Nucleus accumbens (tissue), 56 donors: ENCODE results near the gene DIO3.
"Not testable (repeated sequence)": the region's sequence is repeated elsewhere in the genome, so short reads cannot be mapped to it uniquely, and the experiment has no call there.

ENCODE experiments used
- DNase-seq, 56 donors: peaks; one replicate each; lab custom pipeline; 2025; lab: John Stamatoyannopoulos, UW

Gene DIO3

DNA sequence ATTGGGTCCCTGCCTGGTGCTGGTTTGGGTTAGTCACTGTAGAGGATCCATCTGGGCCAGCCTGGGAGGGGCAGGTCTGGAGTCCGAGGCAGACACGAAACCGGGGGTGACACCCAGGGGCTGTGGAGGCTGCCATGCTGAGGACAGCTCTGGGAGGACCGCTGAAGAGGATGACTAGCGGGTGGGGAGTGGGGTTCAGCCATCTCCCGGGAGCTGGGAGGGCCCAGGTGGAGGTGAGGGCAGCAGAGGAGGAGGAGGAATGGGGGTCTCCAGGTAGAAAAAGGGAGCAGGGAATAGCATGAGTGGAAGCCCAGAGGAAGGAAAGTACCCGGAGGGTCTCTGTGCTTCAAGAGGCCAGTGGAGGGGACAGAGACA is 4.0 kb upstream of the DIO3 start:
- DNase-seq, result no peak

DNA sequence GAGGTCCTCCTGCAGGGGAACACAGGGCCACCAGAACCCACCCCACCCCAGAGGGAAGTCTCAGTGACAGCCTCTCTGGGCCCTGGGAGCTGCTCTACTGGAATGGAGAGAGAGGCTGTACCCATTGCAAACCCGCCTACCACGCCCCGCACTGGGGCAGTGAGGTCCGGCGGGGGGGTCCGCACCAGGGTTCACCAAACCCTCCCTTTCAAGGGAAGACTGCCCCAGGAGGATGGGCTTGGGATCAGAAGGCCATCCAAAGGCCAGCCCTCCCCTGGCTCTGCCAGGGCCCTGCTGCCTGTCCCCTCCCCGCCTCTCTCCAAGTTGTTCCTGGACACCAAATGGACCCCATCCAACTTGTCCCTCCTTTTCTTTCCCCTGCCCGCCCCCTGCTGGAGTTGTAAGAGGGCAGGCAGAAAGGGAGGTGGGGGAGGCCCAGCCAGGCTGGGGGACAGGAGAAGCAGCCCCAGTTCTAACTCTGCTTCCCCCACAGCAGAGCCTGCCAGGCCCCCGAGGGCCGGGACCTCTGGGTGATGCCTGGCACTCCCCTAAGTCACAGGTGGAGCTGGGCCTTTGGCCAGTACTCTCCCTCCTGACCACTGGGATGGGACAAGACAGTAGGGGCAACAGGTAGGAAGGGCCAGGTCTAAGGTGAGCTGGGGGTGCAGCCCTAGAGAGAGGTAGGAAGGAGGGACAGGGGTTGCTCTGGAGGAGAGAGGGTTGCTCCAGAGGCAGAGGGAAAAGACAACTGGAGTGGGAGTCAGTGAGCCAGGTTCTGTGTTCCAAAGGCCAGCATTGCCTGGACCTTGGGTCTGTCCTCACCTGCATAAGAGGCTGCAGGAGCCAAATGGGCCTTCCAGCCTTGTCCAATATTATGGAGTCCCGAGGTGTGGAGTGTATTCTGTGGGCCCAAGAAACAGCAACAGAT is 3.2 kb upstream of the DIO3 start:
- DNase-seq, result peak in 18 of 56 donors; percentile 3 to 55 (median 26)

DNA sequence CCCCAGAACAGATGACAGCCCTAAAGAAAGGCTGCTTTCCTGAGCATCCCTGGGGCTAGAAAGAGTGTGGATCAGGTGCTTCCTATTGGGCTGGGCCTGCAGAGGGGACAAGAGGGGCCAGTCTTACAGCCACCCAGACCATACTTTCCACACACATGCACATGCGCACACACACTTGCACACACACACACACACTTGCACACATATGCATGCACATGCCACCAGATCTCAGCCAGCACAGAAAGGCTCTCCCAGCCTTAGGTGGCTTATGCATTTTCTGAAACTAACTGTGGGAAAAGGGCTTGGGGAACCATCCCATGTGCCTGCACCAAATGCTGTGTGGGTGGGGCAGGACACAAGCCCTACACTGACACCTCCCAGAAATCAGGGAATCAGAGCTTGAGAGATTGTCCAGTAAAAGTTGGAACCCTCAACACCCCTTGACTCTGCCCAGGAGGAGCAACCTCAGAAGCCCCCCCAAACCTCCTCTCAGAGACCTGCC is 2.5 kb upstream of the DIO3 start:
- DNase-seq, result no peak

DNA sequence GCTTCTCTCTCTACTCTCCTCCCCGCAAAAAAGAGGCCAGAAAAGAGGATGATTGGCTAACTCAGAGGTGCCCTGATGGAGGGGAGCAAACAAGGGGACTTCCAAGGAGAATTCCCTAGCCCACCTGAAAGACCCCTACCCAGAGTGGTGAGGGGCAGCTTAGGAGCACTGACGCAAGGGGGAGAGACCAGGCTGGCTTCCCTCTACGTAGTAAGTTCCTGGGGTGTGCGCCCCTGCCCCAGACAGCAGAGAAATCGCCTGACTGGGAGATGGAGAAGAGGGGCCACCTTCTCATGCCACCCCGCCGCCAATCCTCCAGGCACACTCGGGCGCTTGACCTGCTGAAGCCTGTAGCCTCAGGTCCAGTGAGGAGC is 2.1 kb upstream of the DIO3 start:
- DNase-seq, result no peak

DNA sequence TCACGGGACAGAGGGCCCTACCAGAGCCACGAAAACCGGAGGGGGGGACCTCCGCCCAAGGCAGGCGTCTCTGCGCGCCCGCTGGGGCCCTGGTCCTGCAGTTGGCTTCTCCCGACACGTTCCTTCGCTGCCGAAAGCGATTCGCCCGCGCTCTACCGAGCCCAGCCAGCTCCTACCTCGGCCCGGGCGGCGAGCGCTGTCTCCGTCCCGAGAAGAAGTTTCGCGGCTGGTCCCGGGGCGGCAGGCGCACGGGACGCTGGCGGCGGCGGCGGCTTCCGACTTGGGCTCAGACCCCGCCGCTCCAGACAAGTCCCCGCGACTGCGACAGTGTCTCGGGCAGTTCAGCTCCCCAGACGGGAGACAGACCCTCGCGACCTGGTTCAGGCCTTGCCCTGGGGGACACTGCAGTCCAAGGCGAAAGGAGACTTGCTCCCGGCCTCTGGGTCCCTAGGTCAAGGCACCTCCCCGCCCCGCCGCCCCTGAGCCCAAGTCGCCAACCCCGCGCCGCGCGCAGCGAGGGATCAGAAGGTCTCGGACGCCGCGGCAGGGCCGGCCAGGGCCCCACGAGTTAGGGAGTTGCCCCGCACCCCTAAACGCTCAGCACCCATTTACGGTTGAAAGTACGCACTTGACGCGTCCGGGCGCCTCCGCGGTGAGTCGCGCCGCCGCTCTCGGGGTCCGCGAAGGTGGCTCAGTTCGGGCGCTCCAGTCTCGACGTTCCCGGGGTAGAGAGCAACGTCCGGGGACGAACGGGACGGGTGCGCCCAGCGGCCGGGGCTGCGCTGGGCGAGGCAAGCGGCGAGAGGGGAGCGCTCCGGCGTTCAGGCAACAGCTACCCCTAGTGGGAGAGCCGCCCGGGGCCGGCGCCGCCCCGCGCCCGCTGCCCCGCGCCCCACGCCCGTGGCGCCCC is 1.4 kb upstream of the DIO3 start:
- no peak for DNase-seq

DNA sequence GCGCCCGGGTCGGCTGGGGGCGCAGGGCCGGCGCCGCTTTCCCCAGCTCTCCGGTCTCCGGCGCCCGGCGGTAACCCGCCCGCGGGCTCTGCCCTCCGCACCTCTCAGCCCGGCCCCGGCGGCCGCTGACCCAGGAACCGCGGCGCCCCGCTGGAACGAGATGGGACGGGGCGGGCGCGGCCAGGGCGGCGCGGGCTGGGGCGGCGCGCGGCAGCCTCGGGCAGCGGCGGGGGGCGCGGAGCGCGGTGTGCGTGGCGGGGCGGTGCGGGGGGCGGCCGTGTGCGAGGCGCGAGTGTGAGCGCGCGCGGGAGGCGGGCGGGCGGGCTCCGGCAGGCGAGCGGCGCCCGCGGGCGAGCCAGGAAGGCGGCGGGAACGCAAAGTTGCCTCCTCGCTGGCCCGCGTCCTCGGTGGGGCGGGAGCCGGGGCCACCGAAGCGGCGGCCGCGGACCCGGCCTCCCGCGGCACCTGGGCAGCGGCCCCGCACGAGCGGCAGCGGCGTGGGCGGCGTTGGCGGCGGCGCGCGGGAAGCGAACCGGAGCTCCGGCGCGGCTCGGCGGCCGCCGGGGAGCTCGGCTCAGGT is 671 bp upstream of the DIO3 start:
- DNase-seq, result no peak

DNA sequence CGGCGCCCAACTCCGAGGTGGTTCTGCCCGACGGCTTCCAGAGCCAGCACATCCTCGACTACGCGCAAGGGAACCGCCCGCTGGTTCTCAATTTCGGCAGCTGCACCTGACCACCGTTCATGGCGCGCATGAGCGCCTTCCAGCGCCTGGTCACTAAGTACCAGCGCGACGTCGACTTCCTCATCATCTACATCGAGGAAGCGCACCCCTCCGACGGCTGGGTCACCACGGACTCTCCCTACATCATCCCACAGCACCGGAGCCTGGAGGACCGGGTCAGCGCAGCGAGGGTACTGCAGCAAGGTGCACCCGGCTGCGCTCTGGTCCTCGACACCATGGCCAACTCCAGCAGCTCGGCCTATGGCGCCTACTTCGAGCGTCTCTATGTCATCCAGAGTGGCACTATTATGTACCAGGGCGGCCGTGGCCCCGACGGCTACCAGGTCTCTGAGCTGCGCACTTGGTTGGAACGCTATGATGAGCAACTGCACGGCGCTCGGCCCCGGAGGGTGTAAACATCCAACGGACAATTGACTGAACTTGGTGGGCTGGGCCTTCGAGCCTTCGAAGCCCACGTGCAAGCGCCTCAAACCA is 699 bp downstream of the DIO3 start:
- DNase-seq, result no peak

DNA sequence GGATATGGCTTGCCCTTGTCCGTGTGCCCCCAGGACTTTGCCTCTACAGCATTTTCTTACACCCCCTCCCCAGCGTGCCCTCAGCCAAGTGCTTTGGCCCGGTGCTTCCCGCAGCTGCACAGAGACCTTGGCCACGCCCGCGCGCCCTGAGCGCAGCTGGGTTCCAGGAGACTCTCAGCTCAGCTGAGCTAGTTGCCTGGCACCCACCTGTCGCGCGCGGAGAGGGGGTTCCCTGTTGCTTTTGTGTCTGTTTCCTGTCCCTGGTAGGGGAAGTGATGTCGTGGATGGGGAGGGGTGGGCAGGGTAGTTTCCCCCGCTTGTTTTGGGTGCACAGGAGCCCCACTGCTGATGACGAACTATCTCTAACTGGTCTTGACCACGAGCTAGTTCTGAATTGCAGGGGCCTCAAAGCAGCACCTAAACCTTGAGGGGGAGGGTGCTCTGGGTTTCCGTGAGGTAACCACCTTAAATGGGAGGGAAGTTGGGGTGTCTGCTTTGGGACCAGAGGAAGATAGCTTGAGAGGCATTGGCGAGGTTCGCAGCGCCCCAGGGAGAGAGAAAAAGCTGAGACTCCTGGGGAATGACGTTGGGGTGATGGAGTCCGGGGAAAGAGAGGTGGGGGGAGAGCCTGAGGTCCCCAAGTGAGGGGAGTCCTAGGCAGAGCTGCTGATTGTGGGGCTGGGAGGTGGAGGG is 1.5 kb downstream of the DIO3 start:
- DNase-seq, result no peak

DNA sequence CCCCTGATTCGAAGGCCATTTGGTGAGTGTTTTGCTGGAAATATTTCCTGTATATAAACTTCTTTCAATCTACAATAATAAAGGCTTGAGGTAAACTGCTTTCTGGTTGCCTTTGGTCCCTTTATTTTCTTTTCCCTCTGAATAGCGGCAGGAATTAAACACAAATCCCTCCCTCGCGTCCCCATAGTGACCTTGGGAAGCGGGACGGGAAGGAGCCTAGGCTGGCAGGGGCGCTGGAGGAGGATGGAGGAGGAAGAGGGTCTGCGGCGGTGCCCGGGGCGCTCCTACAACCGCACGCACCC is 2.0 kb downstream of the DIO3 start:
- DNase-seq, result no peak

DNA sequence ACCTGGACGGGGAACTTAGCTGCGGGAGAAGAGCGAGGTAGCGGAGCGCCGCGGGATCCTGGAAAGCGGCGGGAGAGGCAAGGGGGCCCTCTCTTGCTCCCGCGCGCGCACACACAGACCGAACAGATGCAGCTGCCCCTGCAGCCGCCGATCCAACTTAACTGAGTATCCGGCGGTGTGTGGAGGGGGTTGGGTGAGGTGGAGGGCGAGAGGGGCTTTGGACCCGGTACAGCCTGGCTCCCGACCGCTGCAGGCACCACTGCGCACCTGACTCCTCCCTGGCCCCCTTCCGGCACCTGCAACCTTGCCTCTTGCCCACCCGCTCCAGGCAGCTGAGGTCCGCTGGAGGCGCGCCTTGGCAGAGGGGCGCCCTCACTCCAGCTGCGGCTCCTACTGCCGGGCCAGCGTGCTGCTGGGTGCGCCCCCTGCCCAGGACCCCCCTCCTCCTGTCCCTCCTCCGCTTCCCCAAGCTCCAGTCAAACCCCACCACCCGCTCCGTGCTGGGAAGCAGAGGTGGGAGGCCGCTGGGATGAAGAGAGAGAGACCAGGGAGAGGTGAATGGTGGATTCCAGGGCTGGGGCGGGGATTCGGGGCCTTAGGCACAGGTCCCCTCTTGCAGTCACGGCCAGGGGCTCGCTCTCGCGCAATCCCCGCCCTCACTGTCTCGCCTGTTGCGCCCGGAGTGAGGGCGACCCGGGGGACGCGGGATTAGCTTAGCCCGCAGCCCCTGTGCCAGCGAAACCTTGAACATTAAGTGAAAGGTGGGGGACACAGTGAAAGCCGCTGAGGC is 2.6 kb downstream of the DIO3 start:
- no peak for DNase-seq

DNA sequence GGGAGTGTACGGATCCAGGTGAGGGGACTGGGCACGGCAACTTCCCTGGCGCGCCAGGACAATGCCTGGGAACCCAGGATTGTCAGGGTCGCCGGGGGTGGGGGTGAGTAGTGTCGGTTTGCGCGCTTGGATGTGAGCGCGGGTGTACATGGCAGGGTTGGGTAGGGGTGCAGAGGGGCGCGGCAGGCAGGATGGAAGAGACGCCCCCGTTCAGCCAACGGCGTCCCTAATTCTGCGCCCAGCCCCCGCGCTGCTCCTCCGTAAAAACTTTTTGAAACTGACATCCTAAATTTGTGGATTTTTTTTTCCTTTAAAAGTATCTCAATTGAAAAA is 3.1 kb downstream of the DIO3 start:
- DNase-seq, result no peak

DNA sequence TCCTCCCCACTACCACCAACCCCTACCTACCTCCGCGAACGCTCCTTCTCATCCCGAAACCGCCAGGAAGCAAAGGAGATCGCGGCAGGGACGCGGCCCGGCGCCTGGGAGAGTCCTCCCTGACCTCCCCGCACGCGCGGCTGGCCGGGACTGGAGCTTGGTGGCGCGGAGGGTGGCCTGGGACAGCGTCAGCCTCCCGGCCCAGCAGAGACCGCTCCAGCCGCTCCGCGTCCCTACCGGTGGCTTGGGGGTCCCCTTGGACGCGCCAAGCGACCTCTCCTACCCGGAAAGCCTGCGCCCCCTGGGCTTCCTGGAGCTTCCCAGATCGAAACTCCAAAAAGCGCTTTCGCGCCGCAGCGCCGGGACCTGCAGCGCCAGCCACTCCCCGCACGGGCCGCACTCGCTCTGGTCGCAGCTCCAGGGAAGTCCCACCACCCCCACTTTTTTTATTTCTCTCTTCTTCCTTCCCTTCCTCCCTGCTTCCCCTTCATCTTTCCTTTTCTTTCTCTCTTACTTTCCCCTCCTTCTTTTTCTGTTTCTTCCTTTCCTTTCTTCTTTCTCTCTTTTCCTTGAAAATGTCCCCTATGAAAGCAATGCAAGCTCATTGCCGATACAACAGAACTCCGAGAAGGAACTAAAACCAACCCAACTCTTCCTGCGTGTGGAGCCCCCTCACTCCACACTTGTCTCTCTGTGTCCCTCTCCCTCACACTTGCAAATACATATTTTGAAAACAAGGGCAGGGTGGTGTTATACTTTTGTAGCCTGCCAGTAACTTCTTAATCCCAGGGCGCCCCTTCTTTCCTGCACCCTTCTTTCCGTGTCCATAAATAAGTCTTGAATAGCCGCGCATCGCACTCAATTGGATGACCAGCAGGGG is 3.8 kb downstream of the DIO3 start:
- no peak for DNase-seq

DNA sequence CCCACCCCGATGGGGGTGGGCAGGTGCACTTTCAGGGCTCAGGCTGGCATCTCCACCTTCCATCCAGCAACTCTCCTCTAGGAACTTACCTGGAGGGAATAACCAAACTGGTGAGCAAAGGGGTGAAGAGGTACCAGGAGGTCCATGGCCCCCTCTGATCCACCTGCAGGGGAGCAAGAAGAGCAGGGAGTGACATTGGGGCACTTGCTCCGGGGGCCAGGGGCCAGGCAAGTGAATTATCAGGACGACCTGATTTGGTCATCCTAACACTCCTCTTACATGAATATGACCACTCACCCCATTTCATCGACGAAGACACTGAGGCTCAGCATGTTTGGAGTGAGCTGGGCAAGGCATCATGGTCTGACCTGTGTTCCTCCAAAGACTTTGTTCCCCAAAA is 6.0 kb downstream of the DIO3 start:
- DNase-seq, result no peak

DNA sequence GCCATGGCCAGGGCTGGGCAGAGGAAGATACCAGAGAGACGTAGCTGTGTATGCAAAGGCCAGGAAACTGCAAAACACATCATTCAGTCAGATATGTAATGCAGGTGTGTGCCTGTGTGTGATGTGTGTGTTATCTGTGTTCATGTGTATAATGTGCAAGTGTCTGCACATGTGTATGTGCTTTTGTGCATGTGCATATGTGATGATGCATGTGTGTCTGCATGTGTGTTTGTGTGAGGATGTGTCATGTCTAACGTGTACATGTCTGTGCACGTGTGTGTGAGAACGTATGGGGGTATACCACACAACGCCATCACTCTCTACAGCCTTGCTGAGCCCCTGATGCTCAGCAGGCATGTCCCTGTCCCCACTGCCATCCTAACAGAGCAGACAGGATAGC is 9.7 kb downstream of the DIO3 start:
- no peak for DNase-seq

DNA sequence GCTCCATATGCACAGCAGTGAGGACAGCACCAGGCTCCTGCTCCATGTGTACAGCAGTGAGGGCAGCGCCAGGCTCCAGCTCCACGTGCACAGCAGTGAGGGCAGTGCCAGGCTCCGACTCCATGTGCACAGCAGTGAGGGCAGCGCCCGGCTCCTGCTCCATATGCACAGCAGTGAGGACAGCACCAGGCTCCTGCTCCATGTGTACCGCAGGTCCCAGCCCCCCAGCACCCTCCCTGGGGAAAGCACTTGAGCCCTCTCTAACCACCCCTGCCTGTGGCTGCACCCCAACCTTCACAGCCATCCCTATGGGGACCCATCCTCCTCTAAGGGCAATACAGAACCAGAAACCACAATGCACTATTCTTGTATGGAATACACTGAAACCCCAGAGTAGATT is 11.2 kb downstream of the DIO3 start:
- DNase-seq, result not testable (repeated sequence)

DNA sequence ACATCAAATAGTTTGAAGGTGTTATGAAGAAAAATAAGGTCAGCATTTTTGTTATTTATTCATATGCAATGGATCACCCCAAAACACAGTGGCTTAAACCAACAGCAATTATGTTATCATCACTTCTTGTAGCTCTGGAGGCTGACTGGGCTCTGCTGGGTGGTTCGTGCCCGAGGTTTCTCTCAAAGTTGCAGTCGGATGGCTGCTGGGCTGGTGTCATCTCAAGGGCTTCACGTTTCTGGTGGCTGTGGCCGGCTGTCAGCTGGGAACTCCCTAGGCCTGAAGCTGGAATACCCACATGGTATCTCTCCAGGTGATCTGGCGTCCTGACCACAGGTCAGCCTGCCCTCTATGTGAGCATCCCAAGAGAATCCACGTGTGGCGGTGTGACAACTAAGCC is 12.0 kb downstream of the DIO3 start:
- DNase-seq, result no peak

DNA sequence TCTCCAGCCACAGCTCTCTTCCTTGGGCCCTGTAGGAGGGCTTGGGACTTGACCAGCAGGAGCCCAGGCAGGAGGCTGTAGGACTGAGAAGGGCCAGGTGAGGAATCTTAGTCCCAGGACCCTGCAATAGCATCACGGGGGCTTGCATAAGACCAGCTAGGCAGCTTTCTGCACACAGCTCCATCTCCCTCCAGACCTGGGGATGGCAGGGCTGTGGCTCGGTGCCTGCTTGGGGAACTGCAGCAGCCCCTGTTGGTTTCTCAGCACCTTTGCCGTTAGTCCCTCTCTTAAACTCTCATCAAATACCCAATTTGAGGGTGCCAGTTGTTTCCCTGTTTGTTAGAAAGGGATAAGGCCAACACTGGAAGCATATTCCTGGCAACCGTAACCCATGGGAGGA is 14.3 kb downstream of the DIO3 start:
- DNase-seq, result no peak

DNA sequence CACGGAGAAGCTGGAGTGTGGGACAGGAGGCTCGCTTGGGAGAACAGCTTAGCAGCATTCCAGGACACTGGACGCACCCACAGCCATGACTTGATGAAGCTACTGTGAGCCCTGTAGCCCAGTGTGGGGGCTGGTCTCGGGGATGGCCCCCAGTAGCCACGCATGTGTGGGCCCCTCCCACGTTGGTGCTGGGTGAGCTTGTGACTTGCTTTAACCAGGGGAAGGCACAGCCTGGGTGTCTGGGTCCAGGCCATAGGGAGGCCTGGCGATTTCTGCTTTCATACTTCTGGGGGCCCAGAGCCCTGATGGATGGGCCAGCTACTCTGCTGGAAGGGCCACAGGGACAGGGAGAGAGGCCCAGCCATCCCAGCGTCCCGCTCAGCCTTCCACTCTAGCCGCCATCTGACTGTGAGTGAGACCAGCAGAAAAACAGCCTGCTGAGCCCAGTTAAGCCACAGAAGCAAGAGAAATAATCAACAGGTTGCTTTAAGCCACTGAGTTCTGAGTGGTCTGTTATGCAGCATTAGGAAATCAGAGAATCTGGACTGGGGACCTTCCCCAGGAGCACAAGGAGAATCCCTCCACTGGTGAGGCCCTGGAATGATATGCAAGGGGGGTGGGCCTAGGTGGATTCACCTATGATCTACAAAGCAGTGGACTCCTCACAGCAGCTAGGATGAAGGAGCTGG is 16.1 kb downstream of the DIO3 start:
- no peak for DNase-seq
